Endothelial cell of umbilical vein (primary cell): Measurements from ENCODE around the gene LRRC47. TPM values are rescaled to one million over a fixed set of nuclear protein-coding genes. Genes with fewer than 3 reads are reported as not detected.

Experiments used
- BruUV-seq: library from RNA; stranded (reverse); fragments of 400-500 nt; replicated peaks from 2 replicates; lab custom pipeline; 2021; lab: Mats Ljungman, UMichigan
- CTCF ChIA-PET: fragments of 300-600, 350-600 bp; sonication (Branson Sonifier 250); formaldehyde crosslinking; loops from one replicate; lab custom pipeline; 2021; ENCODE audit warnings: antibody characterized with exemption, inconsistent platforms; lab: Charles Lee
- POLR2A ChIA-PET: fragments of 300-600, 350-600 bp; sonication (Branson Sonifier 250); formaldehyde crosslinking; loops from one replicate; lab custom pipeline; 2021; ENCODE audit warnings: antibody characterized with exemption, inconsistent platforms; lab: Charles Lee
- DNase-seq: peaks from one replicate; pipeline ENCODE4 v3.0.0-alpha.2; 2011; ENCODE audit warnings: low read depth, low spot score
- FAIRE-seq: peaks from 2 replicates; lab custom pipeline; 2011; peaks lifted over from hg19 to GRCh38; lab: Jason Lieb, UNC
- H2AFZ ChIP-seq: 2 replicates; pipeline ENCODE4 v1.6.0; 2012; ENCODE audit warnings: low read depth, low read length, control low read depth, inconsistent platforms
- H3K27ac ChIP-seq: 2 replicates; pipeline ENCODE4 v1.5.1; 2011; ENCODE audit warnings: low read depth, mild to moderate bottlenecking, control low read depth, low read length, moderate library complexity; ENCODE audit not compliant: insufficient read depth
- H3K27me3 ChIP-seq, 2 experiments: 2 replicates each; pipeline versions ENCODE4 v1.6.0 to v1.6.1; 2011; ENCODE audit warnings: low read length in 2 of 2, mixed read lengths in 1 of 2; ENCODE audit not compliant: control insufficient read depth in 2 of 2, insufficient read depth in 2 of 2
- H3K36me3 ChIP-seq, 2 experiments: 2 replicates in 1 of 2; 3 replicates in 1 of 2; pipeline ENCODE4 v1.5.1; 2011; ENCODE audit warnings: low read length in 2 of 2, mild to moderate bottlenecking in 1 of 2, moderate library complexity in 1 of 2; ENCODE audit not compliant: control insufficient read depth in 2 of 2, insufficient read depth in 2 of 2; ENCODE audit errors: extremely low read depth in 1 of 2
- H3K4me1 ChIP-seq: 3 replicates; pipeline ENCODE4 v1.5.1; 2011; ENCODE audit warnings: mild to moderate bottlenecking, low read length; ENCODE audit not compliant: control insufficient read depth, insufficient read depth; ENCODE audit errors: extremely low read depth
- H3K4me2 ChIP-seq: 2 replicates; pipeline ENCODE4 v1.6.1; 2011; ENCODE audit warnings: low read length, control low read depth, mixed read lengths; ENCODE audit not compliant: insufficient read depth
- H3K4me3 ChIP-seq, 3 experiments: fragments of 200-600 bp in 1 of 3; sonication (generic), shearing (Covaris generic) in 1 of 3; replicated peaks in 1 of 3; 2 replicates each; pipeline ENCODE4 v1.5.1; 2011 to 2016; ENCODE audit warnings: control low read depth in 3 of 3, low read length in 3 of 3, mild to moderate bottlenecking in 2 of 3, inconsistent platforms in 1 of 3, low read depth in 1 of 3, moderate library complexity in 1 of 3; ENCODE audit not compliant: insufficient read depth in 1 of 3
- H3K79me2 ChIP-seq: 2 replicates; pipeline ENCODE4 v1.6.0; 2012; ENCODE audit warnings: low read length, inconsistent platforms; ENCODE audit not compliant: control insufficient read depth, insufficient read depth
- H3K9ac ChIP-seq: replicated peaks from 2 replicates; pipeline ENCODE3; 2011; ENCODE audit warnings: low read length, control low read depth; ENCODE audit not compliant: insufficient read depth; ENCODE audit errors: extremely low read depth
- H3K9me1 ChIP-seq: replicated peaks from 3 replicates; pipeline ENCODE4 v1.6.0; 2011; ENCODE audit warnings: mild to moderate bottlenecking, low read length; ENCODE audit not compliant: control insufficient read depth, insufficient read depth; ENCODE audit errors: extremely low read depth
- H3K9me3 ChIP-seq: replicated peaks from 2 replicates; pipeline ENCODE4 v1.5.1; 2012; ENCODE audit warnings: low read length, inconsistent platforms; ENCODE audit not compliant: control insufficient read depth, insufficient read depth
- H4K20me1 ChIP-seq: replicated peaks from 2 replicates; pipeline ENCODE3; 2011; ENCODE audit warnings: mild to moderate bottlenecking, low read length; ENCODE audit not compliant: control insufficient read depth, insufficient read depth; ENCODE audit errors: extremely low read depth
- EZH2 ChIP-seq: IDR thresholded peaks from 2 replicates; pipeline ENCODE4 v1.6.1; 2012; ENCODE audit warnings: borderline replicate concordance, low read depth, mild to moderate bottlenecking, moderate library complexity, low read length, inconsistent platforms; ENCODE audit not compliant: severe bottlenecking
- FOS ChIP-seq: IDR thresholded peaks from 2 replicates; pipeline ENCODE4 v1.6.1; 2011; ENCODE audit warnings: mild to moderate bottlenecking, low read length, moderate library complexity, borderline replicate concordance; ENCODE audit not compliant: insufficient read depth
- GATA2 ChIP-seq: IDR thresholded peaks from 2 replicates; pipeline ENCODE4 v1.7.0; 2011; ENCODE audit warnings: low read depth, mild to moderate bottlenecking, moderate library complexity, mixed read lengths, low read length; ENCODE audit not compliant: insufficient read length, insufficient read depth
- JUN ChIP-seq: IDR thresholded peaks from 2 replicates; pipeline ENCODE4 v1.6.1; 2011; ENCODE audit warnings: borderline replicate concordance, low read depth; ENCODE audit not compliant: insufficient read length, insufficient read depth
- MYC ChIP-seq: IDR thresholded peaks from one replicate; pipeline ENCODE4 v1.6.1; 2011; ENCODE audit warnings: mild to moderate bottlenecking, low read depth, low read length
- POLR2A ChIP-seq: IDR thresholded peaks from 2 replicates; pipeline ENCODE4 v1.6.1; 2012; ENCODE audit warnings: low read depth, mild to moderate bottlenecking, control low read depth, low read length
- POLR2AphosphoS5 ChIP-seq: IDR thresholded peaks from 2 replicates; pipeline ENCODE4 v1.6.1; 2012; ENCODE audit warnings: low read depth, mild to moderate bottlenecking, control low read depth, low read length, moderate library complexity; ENCODE audit not compliant: insufficient read depth
- dilution Hi-C: fragments of 300-500 bp; cut with MboI; formaldehyde crosslinking; loops from one replicate; pipeline ENCODE4 v1.15.0; 2019; ENCODE audit warnings: low sequenced_read_pairs; ENCODE audit not compliant: extremely low pct_ligation_motif_present
- intact Hi-C: fragments of 100-400 bp; cut with micrococcal nuclease; formaldehyde crosslinking; loops from one replicate; pipeline ENCODE4 v1.10.0; 2022
- polyA plus RNA-seq, 4 experiments: library from polyadenylated mRNA; depleted of rRNA in 3 of 4; stranded (reverse) in 3 of 4; unstranded in 1 of 4; fragments of >200 nt; gene quantifications; 2 replicates each; pipeline versions ENCODE4 v1.2.1 to v1.2.3, GENCODE V29; 2011 to 2012; ENCODE audit warnings: missing spikeins in 1 of 4
- total RNA-seq: library from RNA; stranded (reverse); gene quantifications from 2 replicates; pipeline ENCODE4 v1.2.3, GENCODE V29; 2021
- TF ChIP-seq, protein P1 (sequence below), 2 donors: IDR thresholded peaks; 1 replicate in 1 of 2; 2 replicates in 1 of 2; pipeline ENCODE4 v1.5.1; 2011; ENCODE audit warnings: low read length in 2 of 2, mild to moderate bottlenecking in 2 of 2, moderate library complexity in 2 of 2, control low read depth in 1 of 2, inconsistent platforms in 1 of 2, low read depth in 1 of 2; ENCODE audit not compliant: insufficient read depth in 1 of 2; ENCODE audit errors: extremely low read depth in 1 of 2
- TF ChIP-seq, protein P2 (sequence below): IDR thresholded peaks from 2 replicates; pipeline ENCODE4 v1.6.1; 2011; ENCODE audit not compliant: insufficient read depth, insufficient read length

Gene LRRC47
- total and polyA plus RNA-seq, 2 donors (not counting 3 experiments of a cell fraction or from before 2014, with no cell fraction given), result 23.7 to 42.5 TPM

DNA sequence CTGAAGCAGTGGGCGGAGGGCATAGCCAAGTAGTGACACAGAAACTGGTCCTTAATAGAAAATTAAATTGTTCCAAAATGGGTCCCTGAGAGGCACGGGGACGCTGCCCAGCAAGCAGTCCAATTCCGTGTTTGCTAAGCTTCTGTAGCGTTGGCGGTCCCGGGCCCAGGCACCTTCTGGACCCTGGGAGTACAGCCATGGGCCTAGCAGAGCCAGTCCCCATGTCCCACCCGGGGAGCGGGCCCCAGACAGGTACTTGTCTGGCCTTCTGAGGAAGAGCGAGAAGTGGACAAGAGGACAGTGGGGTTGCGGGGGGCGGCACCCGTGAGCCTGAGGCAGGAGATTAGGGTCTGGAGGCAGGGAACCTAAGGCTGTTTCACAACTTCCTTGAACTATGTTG lies 55.5 kb downstream of the LRRC47 start:
- H3K27ac ChIP-seq, result no peak overlapping the region
- H4K20me1 ChIP-seq, result no peaks in the 10 kb centered on the region
- H3K4me3 ChIP-seq, result no peak overlapping the region
- H3K4me2 ChIP-seq, result no peak overlapping the region
- H3K9ac ChIP-seq, result no peak overlapping the region
- H3K27me3 ChIP-seq, result no peaks in the 10 kb centered on the region
- TF ChIP-seq, protein P1, sequence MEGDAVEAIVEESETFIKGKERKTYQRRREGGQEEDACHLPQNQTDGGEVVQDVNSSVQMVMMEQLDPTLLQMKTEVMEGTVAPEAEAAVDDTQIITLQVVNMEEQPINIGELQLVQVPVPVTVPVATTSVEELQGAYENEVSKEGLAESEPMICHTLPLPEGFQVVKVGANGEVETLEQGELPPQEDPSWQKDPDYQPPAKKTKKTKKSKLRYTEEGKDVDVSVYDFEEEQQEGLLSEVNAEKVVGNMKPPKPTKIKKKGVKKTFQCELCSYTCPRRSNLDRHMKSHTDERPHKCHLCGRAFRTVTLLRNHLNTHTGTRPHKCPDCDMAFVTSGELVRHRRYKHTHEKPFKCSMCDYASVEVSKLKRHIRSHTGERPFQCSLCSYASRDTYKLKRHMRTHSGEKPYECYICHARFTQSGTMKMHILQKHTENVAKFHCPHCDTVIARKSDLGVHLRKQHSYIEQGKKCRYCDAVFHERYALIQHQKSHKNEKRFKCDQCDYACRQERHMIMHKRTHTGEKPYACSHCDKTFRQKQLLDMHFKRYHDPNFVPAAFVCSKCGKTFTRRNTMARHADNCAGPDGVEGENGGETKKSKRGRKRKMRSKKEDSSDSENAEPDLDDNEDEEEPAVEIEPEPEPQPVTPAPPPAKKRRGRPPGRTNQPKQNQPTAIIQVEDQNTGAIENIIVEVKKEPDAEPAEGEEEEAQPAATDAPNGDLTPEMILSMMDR (IDR thresholded peaks at IDR 0.05; ENCODE audit: extremely low read depth in 1 of 2, insufficient read depth in 1 of 2, low read depth in 1 of 2, low read length in 2 of 2), result no peak
- TF ChIP-seq MYC (no peak), JUN (no peak), POLR2AphosphoS5 (no peak), POLR2A (no peak), FOS (no peak)
- FAIRE-seq (no peak), DNase-seq (no peak)
- no peak overlapping the region for H2AFZ ChIP-seq
- peaks cover 4 to 28% of the 10 kb centered on the region in 2 experiments for H3K36me3 ChIP-seq
- dilution Hi-C loops, result no loop called here
- ChIA-PET CTCF (no interaction called here), POLR2A (no interaction called here)
- no peaks in the 10 kb centered on the region for H3K9me1 ChIP-seq
- no peaks in the 10 kb centered on the region for H3K9me3 ChIP-seq
- BruUV-seq, result no TSS peak
- peaks cover 2% of the 10 kb centered on the region for H3K79me2 ChIP-seq
- intact Hi-C loops, result no loop called here
- H3K4me1 ChIP-seq, result no peaks in the 10 kb centered on the region

DNA sequence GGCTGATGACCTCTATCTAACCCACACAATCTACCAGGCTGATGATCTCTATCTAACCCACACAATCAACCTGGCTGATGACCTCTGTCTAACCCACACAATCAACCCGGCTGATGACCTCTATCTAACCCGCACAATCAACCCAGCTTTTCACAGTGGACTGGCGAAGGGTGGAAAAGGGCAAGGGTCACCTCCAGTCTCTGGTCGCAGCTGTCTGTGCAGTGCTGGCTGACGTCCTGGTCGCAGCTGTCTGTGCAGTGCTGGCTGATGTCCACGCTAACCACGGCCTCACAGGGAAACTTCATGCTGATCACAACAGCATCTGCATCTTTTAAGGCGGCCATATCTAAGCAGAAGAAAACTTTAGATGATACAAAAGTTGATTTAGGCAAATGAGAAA lies 56.3 kb downstream of the LRRC47 start:
- no peaks in the 10 kb centered on the region for H3K4me1 ChIP-seq
- TF ChIP-seq GATA2 (no peak), FOS (no peak), POLR2AphosphoS5 (no peak), JUN (no peak), EZH2 (no peak), MYC (no peak), POLR2A (no peak)
- TF ChIP-seq, protein P2, sequence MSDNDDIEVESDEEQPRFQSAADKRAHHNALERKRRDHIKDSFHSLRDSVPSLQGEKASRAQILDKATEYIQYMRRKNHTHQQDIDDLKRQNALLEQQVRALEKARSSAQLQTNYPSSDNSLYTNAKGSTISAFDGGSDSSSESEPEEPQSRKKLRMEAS, result no peak
- TF ChIP-seq, protein P1 (IDR thresholded peaks at IDR 0.05; ENCODE audit: extremely low read depth in 1 of 2, insufficient read depth in 1 of 2, low read depth in 1 of 2, low read length in 2 of 2), result no peak
- H3K27ac ChIP-seq, result no peak overlapping the region
- DNase-seq, result no peak
- H3K4me3 ChIP-seq, result no peak overlapping the region
- H3K4me2 ChIP-seq, result no peak overlapping the region
- peaks cover 4 to 28% of the 10 kb centered on the region in 2 experiments for H3K36me3 ChIP-seq
- dilution Hi-C loops (no loop called here), intact Hi-C loops (no loop called here)
- FAIRE-seq, result no peak
- ChIA-PET POLR2A (no interaction called here), CTCF (no interaction called here)
- H3K9ac ChIP-seq, result no peak overlapping the region
- BruUV-seq, result no TSS peak
- no peaks in the 10 kb centered on the region for H3K9me1 ChIP-seq
- no peaks in the 10 kb centered on the region for H3K79me2 ChIP-seq
- H3K9me3 ChIP-seq, result no peaks in the 10 kb centered on the region
- H3K27me3 ChIP-seq, result no peaks in the 10 kb centered on the region
- H4K20me1 ChIP-seq, result no peaks in the 10 kb centered on the region
- no peak overlapping the region for H2AFZ ChIP-seq
